Keratinocyte (primary cell): ENCODE data around the gene AHNAK. TPM values are rescaled to one million over a fixed set of nuclear protein-coding genes. Genes with fewer than 3 reads are reported as not detected.

Source experiments
- DNase-seq: peaks from one replicate; pipeline ENCODE4 v3.0.0-alpha.2; 2011; ENCODE audit warnings: low read depth, missing footprints, low spot score
- FAIRE-seq: peaks from 2 replicates; lab custom pipeline; 2011; peaks lifted over from hg19 to GRCh38; lab: Jason Lieb, UNC
- H2AFZ ChIP-seq: 2 replicates; pipeline ENCODE4 v1.6.0; 2012; ENCODE audit warnings: low read length, control low read depth, inconsistent platforms; ENCODE audit not compliant: control insufficient read depth
- H3K27ac ChIP-seq: 2 replicates; pipeline ENCODE4 v1.5.1; 2011; ENCODE audit warnings: low read length; ENCODE audit not compliant: control insufficient read depth, insufficient read depth
- H3K27me3 ChIP-seq: 3 replicates; pipeline ENCODE4 v1.6.0; 2011; ENCODE audit warnings: low read length; ENCODE audit not compliant: control insufficient read depth, insufficient read depth; ENCODE audit errors: extremely low read depth
- H3K36me3 ChIP-seq, 2 experiments: 2 replicates in 1 of 2; 3 replicates in 1 of 2; pipeline ENCODE4 v1.5.1; 2011; ENCODE audit warnings: low read length in 2 of 2, mild to moderate bottlenecking in 1 of 2; ENCODE audit not compliant: control insufficient read depth in 2 of 2, insufficient read depth in 2 of 2; ENCODE audit errors: extremely low read depth in 1 of 2
- H3K4me1 ChIP-seq: 3 replicates; pipeline ENCODE4 v1.5.1; 2011; ENCODE audit warnings: low read length; ENCODE audit not compliant: control insufficient read depth, insufficient read depth; ENCODE audit errors: extremely low read depth
- H3K4me2 ChIP-seq: 3 replicates; pipeline ENCODE4 v1.6.0; 2011; ENCODE audit warnings: low read depth, low read length; ENCODE audit not compliant: control insufficient read depth, insufficient read depth; ENCODE audit errors: extremely low read depth
- H3K4me3 ChIP-seq, 3 experiments: fragments of 200-600 bp in 1 of 3; sonication (generic) in 1 of 3; 2 replicates in 2 of 3; 3 replicates in 1 of 3; pipeline ENCODE4 v1.5.1; 2011 to 2016; ENCODE audit warnings: low read length in 3 of 3, mild to moderate bottlenecking in 3 of 3, control low read depth in 2 of 3, inconsistent platforms in 1 of 3, low read depth in 1 of 3, mixed read lengths in 1 of 3, mixed run types in 1 of 3, moderate library complexity in 1 of 3; ENCODE audit not compliant: control insufficient read depth in 2 of 3, insufficient read depth in 2 of 3; ENCODE audit errors: extremely low read depth in 1 of 3
- H3K79me2 ChIP-seq: 2 replicates; pipeline ENCODE4 v1.6.0; 2012; ENCODE audit warnings: low read length; ENCODE audit not compliant: control insufficient read depth, insufficient read depth
- H3K9ac ChIP-seq: 3 replicates; pipeline ENCODE4 v1.6.0; 2011; ENCODE audit warnings: low read length; ENCODE audit not compliant: control insufficient read depth, insufficient read depth; ENCODE audit errors: extremely low read depth
- H3K9me1 ChIP-seq: 3 replicates; pipeline ENCODE4 v1.6.0; 2011; ENCODE audit warnings: low read length; ENCODE audit not compliant: control insufficient read depth, insufficient read depth; ENCODE audit errors: extremely low read depth
- H3K9me3 ChIP-seq: 2 replicates; pipeline ENCODE4 v1.5.1; 2012; ENCODE audit warnings: low read depth, low read length; ENCODE audit not compliant: control insufficient read depth
- H4K20me1 ChIP-seq: 3 replicates; pipeline ENCODE4 v1.6.0; 2011; ENCODE audit warnings: low read length; ENCODE audit not compliant: control insufficient read depth, insufficient read depth; ENCODE audit errors: extremely low read depth
- CTCF ChIP-seq, 3 experiments: IDR thresholded peaks in 1 of 3; conservative IDR thresholded peaks in 1 of 3; optimal IDR thresholded peaks in 1 of 3; 2 replicates in 2 of 3; 3 replicates in 1 of 3; pipeline versions ENCODE3 to v1.5.1; 2011; ENCODE audit warnings: low read length in 3 of 3, mild to moderate bottlenecking in 3 of 3, moderate library complexity in 2 of 3, control low read depth in 1 of 3, inconsistent platforms in 1 of 3; ENCODE audit not compliant: insufficient read depth in 2 of 3; ENCODE audit errors: extremely low read depth in 1 of 3
- EZH2 ChIP-seq: IDR thresholded peaks from one replicate; pipeline ENCODE4 v1.6.1; 2012; ENCODE audit warnings: inconsistent platforms, mild to moderate bottlenecking, low read length, moderate library complexity
- dilution Hi-C: fragments of 300-500 bp; cut with MboI; formaldehyde crosslinking; loops from one replicate; pipeline ENCODE4 v1.7.0; 2020; ENCODE audit warnings: low sequenced_read_pairs; ENCODE audit not compliant: extremely low pct_ligation_motif_present
- polyA plus RNA-seq, 5 experiments: library from polyadenylated mRNA; depleted of rRNA in 3 of 5; stranded (reverse) in 3 of 5; stranded (forward) in 1 of 5; unstranded in 1 of 5; fragments of >200 nt; gene quantifications; 1 replicate in 1 of 5; 2 replicates in 3 of 5; 3 replicates in 1 of 5; pipeline versions ENCODE4 v1.2.1 to v1.2.3, GENCODE V29; 2011 to 2012; ENCODE audit warnings: missing spikeins in 2 of 5, low read depth in 1 of 5, low replicate concordance in 1 of 5

Gene AHNAK
- polyA plus RNA-seq, 1 donor (not counting 4 experiments of a cell fraction or from before 2014, with no cell fraction given) = 220 TPM

GRCh38 chr11:62578541-62578940 lies 31.9 kb upstream of the AHNAK start:
- dilution Hi-C loops = no loop called here

GRCh38 chr11:62577046-62577714 lies 30.6 kb upstream of the AHNAK start:
- H3K27me3 ChIP-seq = no peaks in the 10 kb centered on the region
- H3K9me1 ChIP-seq = no peaks in the 10 kb centered on the region
- no peak overlapping the region for H3K27ac ChIP-seq
- no peaks in the 10 kb centered on the region for H3K9me3 ChIP-seq
- no peak overlapping the region for H2AFZ ChIP-seq
- no peak for FAIRE-seq
- peaks cover 15% of the 10 kb centered on the region for H3K79me2 ChIP-seq
- H3K4me1 ChIP-seq = peaks cover 17% of the 10 kb centered on the region
- dilution Hi-C loops = no loop called here
- no peak overlapping the region for H3K4me3 ChIP-seq
- H3K36me3 ChIP-seq = peaks cover 8 to 38% of the 10 kb centered on the region in 2 experiments
- DNase-seq = no peak
- H4K20me1 ChIP-seq = no peaks in the 10 kb centered on the region
- H3K9ac ChIP-seq = no peak overlapping the region
- no peak for TF ChIP-seq CTCF (optimal IDR thresholded peaks at IDR 0.05 in 1 of 3, IDR thresholded peaks at IDR 0.05 in 1 of 3, conservative IDR thresholded peaks at IDR 0.05 in 1 of 3; ENCODE audit: extremely low read depth in 1 of 3, insufficient read depth in 2 of 3, low read length in 3 of 3)
- no peak for TF ChIP-seq EZH2
- no peak overlapping the region for H3K4me2 ChIP-seq

More at GRCh38 chr11:62578541-62578940, 31.9 kb upstream of the AHNAK start:
- H3K9ac ChIP-seq = no peak overlapping the region
- H3K4me2 ChIP-seq = no peak overlapping the region
- no peaks in the 10 kb centered on the region for H4K20me1 ChIP-seq
- TF ChIP-seq EZH2 = no peak
- TF ChIP-seq CTCF (optimal IDR thresholded peaks at IDR 0.05 in 1 of 3, IDR thresholded peaks at IDR 0.05 in 1 of 3, conservative IDR thresholded peaks at IDR 0.05 in 1 of 3; ENCODE audit: extremely low read depth in 1 of 3, insufficient read depth in 2 of 3, low read length in 3 of 3) = no peak
- peaks cover 4 to 37% of the 10 kb centered on the region in 2 experiments for H3K36me3 ChIP-seq
- no peak overlapping the region for H3K27ac ChIP-seq
- H3K79me2 ChIP-seq = peaks cover 2% of the 10 kb centered on the region
- FAIRE-seq (no peak), DNase-seq (no peak)
- H3K27me3 ChIP-seq = no peaks in the 10 kb centered on the region
- no peaks in the 10 kb centered on the region for H3K9me3 ChIP-seq
- peaks cover 12% of the 10 kb centered on the region for H3K4me1 ChIP-seq
- no peak overlapping the region for H3K4me3 ChIP-seq
- no peaks in the 10 kb centered on the region for H3K9me1 ChIP-seq
- H2AFZ ChIP-seq = no peak overlapping the region
